Esophagus squamous epithelium (tissue), 5 donors: ENCODE results near the gene SCIMP. TPM values are rescaled to one million over a fixed set of nuclear protein-coding genes. Genes with fewer than 3 reads are reported as not detected.
"Not testable (repeated sequence)": the region's sequence is repeated elsewhere in the genome, so short reads cannot be mapped to it uniquely, and the experiment has no call there.

Source experiments
- DNase-seq: peaks from one replicate; lab custom pipeline; 2025; lab: John Stamatoyannopoulos, UW
- H3K27ac ChIP-seq, 4 donors: fragments of 200-600 bp; sonication (generic); one replicate each; pipeline ENCODE4 v1.5.1; 2016 to 2019; ENCODE audit warnings: mild to moderate bottlenecking in 1 of 4
- H3K27me3 ChIP-seq, 4 donors: fragments of 200-600 bp; sonication (generic); 1 replicate in 3 of 4; 2 replicates in 1 of 4; pipeline versions ENCODE4 v1.5.1 to v1.6.0; 2017 to 2021; ENCODE audit warnings: antibody characterized with exemption in 1 of 4
- H3K36me3 ChIP-seq, 3 donors: fragments of 200-600 bp; sonication (generic); one replicate each; pipeline ENCODE4 v1.5.1; 2016 to 2019
- H3K4me1 ChIP-seq, 3 donors: fragments of 200-600 bp; sonication (generic); one replicate each; pipeline ENCODE4 v1.5.1; 2017 to 2019
- H3K4me3 ChIP-seq, 4 donors: fragments of 200-600 bp; sonication (generic); 1 replicate in 3 of 4; 2 replicates in 1 of 4; pipeline ENCODE4 v1.5.1; 2016 to 2019; ENCODE audit warnings: mild to moderate bottlenecking in 2 of 4, moderate library complexity in 1 of 4
- H3K9me3 ChIP-seq, 3 donors: fragments of 200-600 bp; sonication (generic); one replicate each; pipeline ENCODE4 v1.5.1; 2016 to 2019
- CTCF ChIP-seq, 6 experiments: fragments of 450-650 bp in 4 of 6; fragments of 200-600 bp in 2 of 6; sonication (generic) in 2 of 6; IDR thresholded peaks; one replicate each; pipeline ENCODE4 v1.5.1; 2016 to 2019; ENCODE audit warnings: antibody characterized with exemption in 6 of 6, mild to moderate bottlenecking in 4 of 6, moderate library complexity in 4 of 6
- POLR2A ChIP-seq, 4 donors: fragments of 450-650 bp; IDR thresholded peaks; one replicate each; pipeline ENCODE4 v1.6.1; 2017; ENCODE audit warnings: antibody characterized with exemption in 4 of 4, mild to moderate bottlenecking in 4 of 4, moderate library complexity in 3 of 4
- WGBS, 2 donors: methylation state at CpG; one replicate each; pipeline ENCODE4 v1.1.5; 2018; 5-methylcytosine and 5-hydroxymethylcytosine counted together
- intact Hi-C: fragments of 100-400 bp; cut with DNase I; formaldehyde crosslinking; loops from one replicate; pipeline ENCODE4 v1.15.0; 2022
- total RNA-seq, 4 donors: library from RNA; depleted of rRNA; stranded (reverse); fragments of >200 nt; gene quantifications; one replicate each; pipeline ENCODE4 v1.1.0, GENCODE V29; 2016
- donor health status: DM: yes; HTN: yes; CAD: no.

Gene SCIMP
- total RNA-seq, 4 donors from 2014 or later: 0.45 to 3.7 (median 1.2) TPM

DNA sequence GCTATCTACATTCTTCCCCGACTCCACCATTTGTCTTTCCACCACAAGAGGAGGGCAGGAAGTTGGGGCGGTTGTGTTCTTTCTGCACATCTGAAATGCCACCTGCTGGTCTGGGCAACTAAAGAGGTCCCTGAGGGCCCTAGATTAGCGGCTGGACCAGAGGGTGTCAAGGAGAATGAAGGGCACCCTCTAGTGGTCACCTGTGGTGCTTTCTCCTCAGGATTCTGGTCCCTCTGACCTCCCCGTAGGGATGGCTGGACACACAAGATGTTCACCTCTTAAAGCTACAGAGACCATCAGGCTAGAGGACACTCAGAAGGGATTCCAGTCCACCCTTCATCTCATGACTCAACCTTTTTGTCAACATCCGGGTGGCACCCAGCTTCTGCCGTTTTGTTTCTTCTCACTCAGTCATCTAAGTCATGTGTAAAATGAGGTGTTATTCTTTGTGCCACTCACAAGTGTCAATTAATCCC, 2.9 kb upstream of the SCIMP start:
- no peak for DNase-seq
- intact Hi-C loops: no loop called here
- Histone ChIP-seq H3K9me3 (peaks cover 0 to 13% (median 3%) of the 10 kb centered on the region in 3 donors), H3K4me1 (peaks cover 0 to 9% (median 0%) of the 10 kb centered on the region in 3 donors), H3K27me3 (no peaks in the 10 kb centered on the region), H3K4me3 (no peak overlapping the region), H3K27ac (no peak overlapping the region), H3K36me3 (peaks cover 0 to 9% (median 0%) of the 10 kb centered on the region in 3 donors)
- TF ChIP-seq POLR2A (IDR thresholded peaks at IDR 0.05): no peak
- peak in 5 of 6 experiments; percentile 38 to 54 (median 46) for TF ChIP-seq CTCF (IDR thresholded peaks at IDR 0.05)
- 26 to 31% methylated on average over 5 to 6 of the region's 6 CpGs for WGBS, 2 donors

DNA sequence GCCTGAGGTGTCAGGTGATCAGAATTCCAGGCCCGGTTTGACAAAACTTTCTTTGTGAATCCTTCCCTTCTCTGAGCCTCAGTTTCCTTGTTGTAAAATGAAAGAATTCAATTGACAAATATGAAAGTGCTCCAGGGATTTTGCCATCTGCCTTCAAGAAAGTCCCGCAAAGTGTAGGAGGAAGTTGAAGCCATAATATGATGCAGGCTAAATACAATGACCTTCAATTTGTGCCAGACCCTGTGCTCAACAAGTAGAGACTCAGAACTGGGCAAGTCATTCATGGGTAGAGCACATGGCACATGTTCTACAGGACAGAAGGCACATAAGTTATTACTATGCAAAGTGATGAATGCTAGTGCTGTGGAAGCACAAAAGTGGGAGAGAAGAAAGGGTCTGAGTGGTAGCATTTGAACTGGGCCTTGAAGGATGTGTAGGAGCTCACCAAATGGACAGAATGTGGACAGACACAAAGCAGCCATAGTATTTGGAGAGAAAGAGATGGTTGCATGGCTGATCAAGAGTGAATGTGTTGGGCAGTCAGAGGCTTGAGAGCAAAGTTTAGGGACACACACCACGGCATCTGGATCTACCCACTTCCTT, 2.4 kb upstream of the SCIMP start:
- 48 to 59% methylated on average over 3 of the region's 3 CpGs for WGBS, 2 donors

DNA sequence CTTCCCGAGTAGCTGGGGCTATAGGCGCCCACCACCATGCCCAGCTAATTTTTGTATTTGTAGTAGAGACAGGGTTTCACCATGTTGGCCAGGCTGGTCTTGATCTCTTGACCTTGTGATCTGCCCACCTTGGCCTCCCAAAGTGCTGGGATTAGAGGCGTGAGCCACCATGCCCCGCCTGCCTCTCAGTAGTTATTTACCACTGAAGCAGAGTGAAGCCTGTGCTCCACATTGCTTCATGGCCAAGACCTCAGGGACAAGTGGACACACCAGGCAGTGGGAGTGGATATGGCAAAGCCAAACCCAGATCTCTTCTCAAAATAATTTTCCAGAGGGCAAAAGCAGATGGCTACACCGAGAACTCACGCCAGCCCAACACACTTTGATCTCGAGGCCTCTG, 1.2 kb downstream of the SCIMP start:
- peak overlapping the region in 2 of 4 donors; percentile 25 to 61 for H3K27ac ChIP-seq
- WGBS, 2 donors: 72 to 91% methylated on average over 3 to 5 of the region's 7 CpGs

More for the DNA sequence above, 2.4 kb upstream of the SCIMP start:
- Histone ChIP-seq H3K27ac (no peak overlapping the region), H3K4me1 (peaks cover 0 to 7% (median 0%) of the 10 kb centered on the region in 3 donors), H3K9me3 (peaks cover 0 to 13% (median 3%) of the 10 kb centered on the region in 3 donors), H3K36me3 (peaks cover 0 to 9% (median 0%) of the 10 kb centered on the region in 3 donors), H3K27me3 (no peaks in the 10 kb centered on the region), H3K4me3 (no peak overlapping the region)
- intact Hi-C loops: no loop called here
- TF ChIP-seq CTCF (IDR thresholded peaks at IDR 0.05): no peak
- DNase-seq: no peak

GRCh38 chr17:5226940-5227878, 7.5 kb downstream of the SCIMP start:
- intact Hi-C loops: no loop called here
- DNase-seq: no peak

More for the DNA sequence above, 1.2 kb downstream of the SCIMP start:
- H3K4me3 ChIP-seq: peak overlapping the region in 1 of 4 donors; percentile 40
- intact Hi-C loops, H3K9me3 ChIP-seq, H3K4me1 ChIP-seq, DNase-seq, H3K27me3 ChIP-seq, H3K36me3 ChIP-seq: not testable (repeated sequence)

More at GRCh38 chr17:5226940-5227878, 7.5 kb downstream of the SCIMP start:
- no peaks in the 10 kb centered on the region for H3K27me3 ChIP-seq
- no peaks in the 10 kb centered on the region for H3K4me1 ChIP-seq
- H3K36me3 ChIP-seq: peaks cover 0 to 22% (median 0%) of the 10 kb centered on the region in 3 donors
- no peak overlapping the region for H3K4me3 ChIP-seq
- H3K27ac ChIP-seq: peak overlapping the region in 1 of 4 donors; percentile 47
- H3K9me3 ChIP-seq: no peaks in the 10 kb centered on the region
- WGBS, 2 donors: 91% methylated on average over 11 to 14 of the region's 15 CpGs
- no peak for TF ChIP-seq CTCF (IDR thresholded peaks at IDR 0.05)
- TF ChIP-seq POLR2A (IDR thresholded peaks at IDR 0.05): peak in 1 of 4 donors; percentile 7
